Uterus (tissue), 4 donors: Measurements from ENCODE around the gene SAP130. TPM values are rescaled to one million over a fixed set of nuclear protein-coding genes. Genes with fewer than 3 reads are reported as not detected.
A peak's percentile ranks its signal among the peaks of the same experiment; 100 is the strongest.

Source experiments
- DNase-seq, 2 donors: peaks; one replicate each; pipeline ENCODE4 v3.0.0-alpha.2; 2019 to 2020
- H3K27ac ChIP-seq, 2 donors: fragments of 200-600 bp; sonication (generic); 1 replicate in 1 of 2; 2 replicates in 1 of 2; pipeline ENCODE4 v1.5.1; 2016 to 2018
- H3K27me3 ChIP-seq, 2 donors: fragments of 200-600 bp; sonication (generic); one replicate each; pipeline ENCODE4 v1.5.1; 2018 to 2019; ENCODE audit warnings: control low read depth in 1 of 2
- H3K36me3 ChIP-seq, 2 donors: fragments of 200-600 bp; sonication (generic); one replicate each; pipeline ENCODE4 v1.5.1; 2019; ENCODE audit warnings: control low read depth in 1 of 2
- H3K4me1 ChIP-seq, 2 donors: fragments of 200-600 bp; sonication (generic); one replicate each; pipeline ENCODE4 v1.5.1; 2018 to 2019; ENCODE audit warnings: control low read depth in 1 of 2
- H3K4me3 ChIP-seq, 2 donors: fragments of 200-600 bp; sonication (generic); 1 replicate in 1 of 2; 2 replicates in 1 of 2; pipeline ENCODE4 v1.5.1; 2018 to 2019; ENCODE audit warnings: mild to moderate bottlenecking in 1 of 2
- H3K9me3 ChIP-seq, 2 donors: fragments of 200-600 bp; sonication (generic); one replicate each; pipeline ENCODE4 v1.5.1; 2019; ENCODE audit warnings: control low read depth in 1 of 2
- CTCF ChIP-seq, 4 experiments: fragments of 200-600 bp in 2 of 4; fragments of 450-650 bp in 2 of 4; sonication (generic) in 2 of 4; IDR thresholded peaks; one replicate each; pipeline ENCODE4 v1.5.1; 2016 to 2019; ENCODE audit warnings: antibody characterized with exemption in 4 of 4, mild to moderate bottlenecking in 2 of 4, moderate library complexity in 1 of 4
- POLR2A ChIP-seq, 2 donors: fragments of 450-650 bp; IDR thresholded peaks; one replicate each; pipeline ENCODE4 v1.6.1; 2016; ENCODE audit warnings: antibody characterized with exemption in 2 of 2, mild to moderate bottlenecking in 1 of 2, moderate library complexity in 1 of 2
- intact Hi-C: fragments of 100-400 bp; cut with DNase I; formaldehyde crosslinking; loops from one replicate; pipeline ENCODE4 v1.15.1; 2023; ENCODE audit warnings: low total_unique reads
- total RNA-seq, 4 donors: library from RNA; depleted of rRNA in 3 of 4; stranded (reverse); fragments of >200 nt in 3 of 4; gene quantifications; one replicate each; pipeline versions ENCODE4 v1.1.0 to v1.2.4, GENCODE V29; 2014 to 2023
- donor health status: DM: yes; HTN: yes; CAD: no.

SAP130 gene
- 10 to 100 TPM in 1 of 4 donors, 1 to 10 TPM in 3; 3.6 to 47.0 (median 5.9) TPM for total RNA-seq

- Histone ChIP-seq H3K4me3 (peak within 1 kb of the TSS; percentile 65 to 99), H3K36me3 (no peaks in the 10 kb centered on the region), H3K27ac (peak within 1 kb of the TSS; percentile 86 to 98), H3K4me1 (no peaks in the 10 kb centered on the region), H3K9me3 (no peaks in the 10 kb centered on the region), H3K27me3 (no peaks in the 10 kb centered on the region)
- DNase-seq, result peak; percentile 97
- intact Hi-C loops, result no loop called here
- TF ChIP-seq POLR2A (IDR thresholded peaks at IDR 0.05) (peak in 1 of 2 donors; percentile 73), CTCF (IDR thresholded peaks at IDR 0.05) (peak in 1 of 4 experiments; percentile 3)
Observed at GRCh38 chr2:128027801-128028667, at the start of gene SAP130. Gene SAP130 (minus strand): TSS chr2:128028059. CDS start chr2:128026292, 1,767 bp downstream.

- H3K9me3 ChIP-seq, result no peaks in the 10 kb centered on the region
- DNase-seq, result no peak
- H3K4me3 ChIP-seq, result no peak overlapping the region
- no peaks in the 10 kb centered on the region for H3K27me3 ChIP-seq
- no peaks in the 10 kb centered on the region for H3K36me3 ChIP-seq
- H3K4me1 ChIP-seq, result no peaks in the 10 kb centered on the region
- H3K27ac ChIP-seq, result no peak overlapping the region
- no peak for TF ChIP-seq POLR2A (IDR thresholded peaks at IDR 0.05)
- TF ChIP-seq CTCF (IDR thresholded peaks at IDR 0.05), result no peak
- intact Hi-C loops, result no loop called here
Observed at GRCh38 chr2:128076461-128077106, 48.7 kb upstream of the SAP130 start.

GRCh38 chr2:128073278-128073677 is 45.4 kb upstream of the SAP130 start:
- Histone ChIP-seq H3K4me3 (no peak overlapping the region), H3K27ac (no peak overlapping the region), H3K4me1 (no peaks in the 10 kb centered on the region), H3K36me3 (no peaks in the 10 kb centered on the region), H3K9me3 (no peaks in the 10 kb centered on the region), H3K27me3 (no peaks in the 10 kb centered on the region)
- TF ChIP-seq POLR2A (IDR thresholded peaks at IDR 0.05) (no peak), CTCF (IDR thresholded peaks at IDR 0.05) (no peak)
- DNase-seq, result no peak
- intact Hi-C loops, result no loop called here

- H3K4me1 ChIP-seq, result no peaks in the 10 kb centered on the region
- no peak overlapping the region for H3K27ac ChIP-seq
- no peaks in the 10 kb centered on the region for H3K9me3 ChIP-seq
- TF ChIP-seq POLR2A (IDR thresholded peaks at IDR 0.05) (no peak), CTCF (IDR thresholded peaks at IDR 0.05) (no peak)
- H3K27me3 ChIP-seq, result no peaks in the 10 kb centered on the region
- H3K4me3 ChIP-seq, result no peak overlapping the region
- H3K36me3 ChIP-seq, result no peaks in the 10 kb centered on the region
- intact Hi-C loops, result no loop called here
- no peak for DNase-seq
Observed at GRCh38 chr2:128069769-128070168, 41.9 kb upstream of the SAP130 start.

- no peaks in the 10 kb centered on the region for H3K36me3 ChIP-seq
- no peak for TF ChIP-seq CTCF (IDR thresholded peaks at IDR 0.05)
- no peak for TF ChIP-seq POLR2A (IDR thresholded peaks at IDR 0.05)
- intact Hi-C loops, result no loop called here
- H3K9me3 ChIP-seq, result no peaks in the 10 kb centered on the region
- DNase-seq, result no peak
- no peak overlapping the region for H3K4me3 ChIP-seq
- no peaks in the 10 kb centered on the region for H3K27me3 ChIP-seq
- no peak overlapping the region for H3K27ac ChIP-seq
- no peaks in the 10 kb centered on the region for H3K4me1 ChIP-seq
Observed at GRCh38 chr2:128064353-128064752, 36.5 kb upstream of the SAP130 start.
